PC-3 (cell line): ENCODE results near the gene ANKDD1B. TPM values are rescaled to one million over a fixed set of nuclear protein-coding genes. Genes with fewer than 3 reads are reported as not detected.

ENCODE experiments used
- ATAC-seq: fragments of 200-7000 bp; cut with Tn5 transposase; 2 replicates; pipeline ENCODE4 v1.9.1; 2020; ENCODE audit warnings: mild to moderate bottlenecking, moderate library complexity
- BruUV-seq: library from RNA; stranded (reverse); fragments of 400-500 nt; replicated peaks from 2 replicates; lab custom pipeline; 2021; lab: Mats Ljungman, UMichigan
- CTCF ChIA-PET: fragments of 300-600 bp; sonication (Branson Sonifier 250); formaldehyde crosslinking; loops from one replicate; lab custom pipeline; 2022; ENCODE audit warnings: antibody characterized with exemption; lab: Charles Lee
- POLR2A ChIA-PET: fragments of 300-600 bp; sonication (Branson Sonifier 250); formaldehyde crosslinking; loops from one replicate; lab custom pipeline; 2022; ENCODE audit warnings: antibody characterized with exemption; ENCODE audit not compliant: unreplicated experiment; lab: Charles Lee
- DNase-seq: peaks from one replicate; pipeline ENCODE4 v3.0.0-alpha.2; 2015
- H2AFZ ChIP-seq: fragments of 300-600 bp; sonication (generic); 2 replicates; pipeline ENCODE4 v1.6.0; 2016; ENCODE audit warnings: antibody characterized with exemption, low read length
- H3F3A ChIP-seq: fragments of 300-600 bp; sonication (generic); one replicate; pipeline ENCODE4 v1.6.0; 2017; ENCODE audit warnings: antibody characterized with exemption, low read length, control low read depth, mild to moderate bottlenecking; ENCODE audit not compliant: unreplicated experiment
- H3K27ac ChIP-seq: fragments of 300-600 bp; sonication (generic); 2 replicates; pipeline ENCODE4 v1.5.1; 2016; ENCODE audit warnings: mild to moderate bottlenecking, low read length
- H3K27me3 ChIP-seq: fragments of 300-600 bp; sonication (generic); 2 replicates; pipeline ENCODE4 v1.6.1; 2016; ENCODE audit warnings: low read length, mixed read lengths
- H3K36me3 ChIP-seq: fragments of 300-600 bp; sonication (generic); 2 replicates; pipeline ENCODE4 v1.6.1; 2016; ENCODE audit warnings: low read depth, mixed run types, low read length, mixed read lengths
- H3K4me1 ChIP-seq: fragments of 300-600 bp; sonication (generic); 2 replicates; pipeline ENCODE4 v1.5.1; 2016; ENCODE audit warnings: low read length; ENCODE audit not compliant: insufficient read depth
- H3K4me2 ChIP-seq: fragments of 300-600 bp; sonication (generic); 2 replicates; pipeline ENCODE4 v1.6.0; 2016; ENCODE audit warnings: low read length
- H3K4me3 ChIP-seq: fragments of 300-600 bp; sonication (generic); 2 replicates; pipeline ENCODE4 v1.5.1; 2016; ENCODE audit warnings: mild to moderate bottlenecking, low read length, mixed read lengths
- H3K79me2 ChIP-seq: fragments of 300-600 bp; sonication (generic); 2 replicates; pipeline ENCODE4 v1.6.1; 2017; ENCODE audit warnings: low read length, mixed read lengths
- H3K9ac ChIP-seq: fragments of 300-600 bp; sonication (generic); 2 replicates; pipeline ENCODE4 v1.6.0; 2016; ENCODE audit warnings: mild to moderate bottlenecking, low read length
- H3K9me2 ChIP-seq: fragments of 300-600 bp; sonication (generic); replicated peaks from 2 replicates; pipeline ENCODE4 v1.6.1; 2016; ENCODE audit warnings: mixed run types, low read length, mixed read lengths
- H3K9me3 ChIP-seq: fragments of 300-600 bp; sonication (generic); 2 replicates; pipeline ENCODE4 v1.6.1; 2016; ENCODE audit warnings: low read length, mixed read lengths
- H4K20me1 ChIP-seq: fragments of 300-600 bp; sonication (generic); 2 replicates; pipeline ENCODE4 v1.6.1; 2016; ENCODE audit warnings: low read length, mixed read lengths
- CTCF ChIP-seq: fragments of 300-600 bp; sonication (generic); conservative IDR thresholded peaks from 2 replicates; pipeline ENCODE4 v1.5.1; 2017; ENCODE audit warnings: antibody characterized with exemption, low read depth, mild to moderate bottlenecking, low read length
- EZH2 ChIP-seq: fragments of 300-600 bp; sonication (generic); IDR thresholded peaks from one replicate; pipeline ENCODE4 v1.6.1; 2017; ENCODE audit warnings: antibody characterized with exemption, mild to moderate bottlenecking, low read length; ENCODE audit not compliant: unreplicated experiment
- EZH2phosphoT487 ChIP-seq: fragments of 300-600 bp; sonication (generic); IDR thresholded peaks from 2 replicates; pipeline ENCODE4 v1.6.1; 2018; ENCODE audit warnings: mild to moderate bottlenecking, antibody characterized with exemption, low read length, borderline replicate concordance
- intact Hi-C: fragments of 100-400 bp; cut with micrococcal nuclease; formaldehyde crosslinking; loops from 2 replicates; pipeline ENCODE4 v1.9.0; 2023
- total RNA-seq: library from RNA; depleted of rRNA; stranded (reverse); fragments of >200 nt; gene quantifications from 2 replicates; pipeline ENCODE4 v1.2.3, GENCODE V29; 2014

The ANKDD1B gene
- total RNA-seq, 1 experiment from 2014 or later = 0.04 TPM

GRCh38 chr5:75651575-75652238 lies 40.5 kb downstream of the ANKDD1B start:
- H3K36me3 ChIP-seq = no peaks in the 10 kb centered on the region
- BruUV-seq = no TSS peak
- CTCF ChIA-PET = no interaction called here
- no peaks in the 10 kb centered on the region for H3K9me3 ChIP-seq
- peak overlapping the region; percentile 74 for H3K27ac ChIP-seq
- no peaks in the 10 kb centered on the region for H3K27me3 ChIP-seq
- no peak for TF ChIP-seq EZH2phosphoT487
- TF ChIP-seq CTCF = no peak
- TF ChIP-seq EZH2 = no peak
- H3K9me2 ChIP-seq = no peaks in the 10 kb centered on the region
- intact Hi-C loops = no loop called here
- H3K4me2 ChIP-seq = peak overlapping the region; percentile 51
- ATAC-seq (peak; percentile 81), DNase-seq (peak; percentile 69)
- peaks cover 11% of the 10 kb centered on the region for H3K4me1 ChIP-seq
- H4K20me1 ChIP-seq = no peaks in the 10 kb centered on the region
- no peaks in the 10 kb centered on the region for H3K79me2 ChIP-seq
- peak overlapping the region; percentile 22; the same call in 1 of the 2 replicates for H3K9ac ChIP-seq
- H3K4me3 ChIP-seq = no peak overlapping the region
- H2AFZ ChIP-seq = peak overlapping the region; percentile 59; the same call in 1 of the 2 replicates
- H3F3A ChIP-seq = no peaks in the 10 kb centered on the region
- POLR2A ChIA-PET = no interaction called here

GRCh38 chr5:75653521-75653920 lies 42.3 kb downstream of the ANKDD1B start:
- Histone ChIP-seq H3K4me2 (no peak overlapping the region), H3K9me2 (no peaks in the 10 kb centered on the region), H3F3A (no peaks in the 10 kb centered on the region), H2AFZ (no peak overlapping the region), H3K36me3 (no peaks in the 10 kb centered on the region), H4K20me1 (no peaks in the 10 kb centered on the region), H3K4me3 (no peak overlapping the region), H3K27ac (no peak overlapping the region), H3K4me1 (peaks cover 11% of the 10 kb centered on the region), H3K27me3 (no peaks in the 10 kb centered on the region), H3K9ac (no peak overlapping the region), H3K79me2 (no peaks in the 10 kb centered on the region), H3K9me3 (no peaks in the 10 kb centered on the region)
- DNase-seq (no peak), ATAC-seq (no peak)
- POLR2A ChIA-PET = no interaction called here
- intact Hi-C loops = no loop called here
- TF ChIP-seq EZH2 (no peak), CTCF (no peak), EZH2phosphoT487 (no peak)
- no TSS peak for BruUV-seq
- CTCF ChIA-PET = no interaction called here

GRCh38 chr5:75654693-75655295 lies 43.5 kb downstream of the ANKDD1B start:
- DNase-seq = no peak
- POLR2A ChIA-PET = no interaction called here
- H3F3A ChIP-seq = no peaks in the 10 kb centered on the region
- H4K20me1 ChIP-seq = no peaks in the 10 kb centered on the region
- H2AFZ ChIP-seq = no peak overlapping the region
- H3K36me3 ChIP-seq = no peaks in the 10 kb centered on the region
- no TSS peak for BruUV-seq
- no peaks in the 10 kb centered on the region for H3K79me2 ChIP-seq
- H3K27me3 ChIP-seq = no peaks in the 10 kb centered on the region
- no peak for ATAC-seq
- H3K4me1 ChIP-seq = peaks cover 11% of the 10 kb centered on the region
- H3K4me2 ChIP-seq = no peak overlapping the region
- no peaks in the 10 kb centered on the region for H3K9me2 ChIP-seq
- H3K4me3 ChIP-seq = no peak overlapping the region
- TF ChIP-seq EZH2phosphoT487 = no peak
- TF ChIP-seq CTCF = no peak
- TF ChIP-seq EZH2 = no peak
- intact Hi-C loops = no loop called here
- no peaks in the 10 kb centered on the region for H3K9me3 ChIP-seq
- no peak overlapping the region for H3K27ac ChIP-seq
- CTCF ChIA-PET = no interaction called here
- H3K9ac ChIP-seq = no peak overlapping the region
